ENCODE data around the gene GMPS. TPM values are rescaled to one million over a fixed set of nuclear protein-coding genes. Genes with fewer than 3 reads are reported as not detected.
"Not testable (repeated sequence)": the region's sequence is repeated elsewhere in the genome, so short reads cannot be mapped to it uniquely, and the experiment has no call there.

GMPS gene
- 68.8 TPM for polyA plus RNA-seq (2013)

DNA sequence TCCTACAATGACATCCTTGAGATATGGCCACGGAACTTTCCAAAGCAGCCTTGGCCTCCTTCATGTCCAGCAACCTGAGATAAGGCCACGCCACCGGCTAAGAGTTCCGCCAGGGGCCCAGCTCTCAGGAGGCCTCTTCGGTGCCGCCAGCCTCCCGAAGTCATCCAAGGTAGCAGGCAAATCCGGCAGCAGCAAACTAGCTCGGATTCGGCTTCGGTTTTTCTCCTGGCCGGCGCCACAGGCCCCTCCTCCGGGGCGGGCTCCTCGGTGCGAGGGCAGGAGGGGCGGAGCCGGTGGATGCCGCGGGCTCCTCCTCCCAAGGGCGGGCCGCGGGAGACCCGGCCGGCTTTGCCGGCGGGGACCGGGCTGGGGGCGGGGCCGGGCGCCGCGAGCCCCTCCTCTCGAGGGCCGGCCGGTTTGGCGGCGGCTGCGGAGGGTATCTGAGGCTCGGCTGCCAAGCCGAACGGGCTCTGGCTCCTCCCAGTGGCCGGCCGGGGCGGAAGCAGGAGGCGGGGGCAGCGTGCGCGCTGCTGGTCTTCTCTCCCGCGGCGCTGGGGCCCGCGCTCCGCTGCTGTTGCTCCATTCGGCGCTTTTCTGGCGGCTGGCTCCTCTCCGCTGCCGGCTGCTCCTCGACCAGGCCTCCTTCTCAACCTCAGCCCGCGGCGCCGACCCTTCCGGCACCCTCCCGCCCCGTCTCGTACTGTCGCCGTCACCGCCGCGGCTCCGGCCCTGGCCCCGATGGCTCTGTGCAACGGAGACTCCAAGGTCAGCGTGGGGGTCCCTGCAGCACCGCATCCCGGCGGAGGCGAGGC lies at the start of gene GMPS:
Gene GMPS (plus strand): TSS at position 518 of the 812 bp plus-strand sequence. CDS start 221 bp downstream, at position 739.
- POLR2A ChIA-PET, result interaction anchor here (0.6 to 1.3 kb wide), 4 partner anchors 16 to 116 kb away, joined by 3 to 4 read pairs (median 3); partner anchors contain the start of genes C3orf33 and SLC33A1
- CTCF ChIA-PET, result interaction anchor here (0.9 to 1.7 kb wide), 8 partner anchors 9 to 160 kb away, joined by 3 to 8 read pairs (median 4); partner anchors contain the start of gene SLC33A1
- Histone ChIP-seq H3K27me3 (replicated peaks in 2 of 5; ENCODE audit: control insufficient read depth in 4 of 5, insufficient read depth in 5 of 5, low read length in 4 of 5) (no peaks in the 10 kb centered on the region), H3K36me3 (ENCODE audit: control insufficient read depth in 4 of 4, insufficient read depth in 4 of 4, low read length in 3 of 4) (no peaks in the 10 kb centered on the region), H3K27ac (ENCODE audit: insufficient read depth in 1 of 2, low read depth in 1 of 2, low read length in 2 of 2, poor library complexity in 1 of 2, severe bottlenecking in 2 of 2) (peak within 1 kb of the TSS; percentile 66 to 87), H3K4me3 (ENCODE audit: control insufficient read depth in 1 of 7, extremely low read depth in 1 of 7, insufficient read depth in 4 of 7, low read depth in 2 of 7, low read length in 6 of 7) (peak within 1 kb of the TSS; percentile 69 to 96 (median 92)), H3K4me1 (ENCODE audit: control extremely low read depth in 1 of 4, control insufficient read depth in 4 of 4, insufficient read depth in 4 of 4, low read length in 3 of 4) (peaks cover 5 to 23% (median 13%) of the 10 kb centered on the region in 4 experiments), H3K9me3 (ENCODE audit: control extremely low read depth in 1 of 5, control insufficient read depth in 4 of 5, insufficient read depth in 2 of 5, low read depth in 1 of 5, low read length in 4 of 5) (no peaks in the 10 kb centered on the region)
- WGBS (ENCODE audit: insufficient coverage), result under 1% methylated on average over 67 of the region's 83 CpGs
- peak; percentile 92 to 96 (median 96) for DNase-seq

DNA sequence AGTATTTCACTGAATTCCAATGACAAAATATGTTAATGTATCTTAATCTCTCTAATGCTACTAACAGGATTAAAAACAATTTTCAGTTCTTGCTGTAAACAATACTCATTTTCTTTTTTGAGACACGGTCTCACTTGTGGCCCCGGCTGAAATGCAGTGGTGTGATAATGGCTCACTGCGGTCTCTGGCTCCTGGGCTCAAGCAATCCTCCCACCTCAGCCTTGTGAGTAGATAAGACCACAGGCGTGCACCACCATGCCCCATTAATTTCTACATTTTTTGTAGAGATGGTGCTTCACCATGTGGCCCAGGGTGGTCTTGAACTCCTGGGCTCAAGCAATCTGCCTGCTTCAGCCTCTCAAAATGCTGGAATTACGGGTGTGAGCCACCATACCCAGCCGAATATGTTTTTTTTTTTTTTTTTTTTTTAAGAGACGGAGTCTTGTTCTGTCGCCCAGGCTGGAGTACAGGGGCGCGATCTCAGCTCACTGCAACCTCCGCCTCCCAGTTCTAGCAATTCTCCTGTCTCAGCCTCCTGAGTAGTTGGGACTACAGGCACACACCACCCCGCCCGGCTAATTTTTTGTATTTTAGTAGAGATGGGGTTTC lies 41.9 kb upstream of the GMPS start:
- H3K4me1 ChIP-seq (ENCODE audit: control extremely low read depth in 1 of 4, control insufficient read depth in 4 of 4, insufficient read depth in 4 of 4, low read length in 3 of 4); H3K9me3 ChIP-seq (ENCODE audit: control extremely low read depth in 1 of 5, control insufficient read depth in 4 of 5, insufficient read depth in 2 of 5, low read depth in 1 of 5, low read length in 4 of 5); H3K27me3 ChIP-seq (replicated peaks in 2 of 5; ENCODE audit: control insufficient read depth in 4 of 5, insufficient read depth in 5 of 5, low read length in 4 of 5); H3K27ac ChIP-seq (ENCODE audit: insufficient read depth in 1 of 2, low read depth in 1 of 2, low read length in 2 of 2, poor library complexity in 1 of 2, severe bottlenecking in 2 of 2); DNase-seq; CTCF ChIA-PET; H3K4me3 ChIP-seq (ENCODE audit: control insufficient read depth in 1 of 7, extremely low read depth in 1 of 7, insufficient read depth in 4 of 7, low read depth in 2 of 7, low read length in 6 of 7): not testable (repeated sequence)
- peaks cover 7 to 16% (median 13%) of the 10 kb centered on the region in 4 experiments for H3K36me3 ChIP-seq (ENCODE audit: control insufficient read depth in 4 of 4, insufficient read depth in 4 of 4, low read length in 3 of 4)
- WGBS (ENCODE audit: insufficient coverage), result 100% methylated on average over 7 of the region's 13 CpGs
- POLR2A ChIA-PET, result interaction anchor here (0.6 kb wide), 1 partner anchor 41 kb away, joined by 3 read pairs; no protein-coding TSS in a partner anchor

DNA sequence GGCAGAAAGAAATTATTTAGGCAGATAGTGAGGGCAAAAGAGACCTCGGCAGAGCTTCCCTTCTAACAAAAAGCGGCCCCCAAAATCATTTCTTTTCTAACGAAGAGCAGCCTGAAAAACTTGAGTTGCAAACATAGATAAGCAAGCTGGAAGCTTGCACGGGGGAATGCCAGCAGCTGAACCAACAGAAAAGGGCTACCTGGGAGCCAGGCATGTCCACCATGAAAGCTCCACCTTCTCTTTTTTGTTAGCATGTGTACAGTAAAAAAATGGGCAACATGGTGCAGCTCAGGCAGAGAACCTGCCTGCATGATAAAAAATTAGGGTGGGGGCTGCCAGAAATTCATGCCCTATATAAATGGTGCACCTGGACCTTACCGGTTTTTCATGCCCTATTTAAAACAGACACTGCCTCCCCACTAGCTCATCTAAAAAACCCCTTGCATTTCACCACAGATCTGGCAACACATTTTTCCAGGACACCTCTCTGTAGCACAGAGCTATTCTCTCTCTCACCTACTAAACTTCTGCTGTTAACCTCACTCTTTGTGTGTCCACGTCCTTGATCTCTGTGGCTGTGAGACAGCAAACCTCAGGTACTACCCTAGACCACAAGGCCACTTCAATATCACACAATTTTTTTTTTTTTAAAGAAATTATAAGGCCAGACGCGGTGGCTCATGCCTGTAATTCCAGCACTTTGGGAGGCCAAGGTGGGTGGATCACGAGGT lies 34.9 kb upstream of the GMPS start:
- ChIA-PET POLR2A (no interaction called here), CTCF (no interaction called here)
- Histone ChIP-seq H3K27ac (ENCODE audit: insufficient read depth in 1 of 2, low read depth in 1 of 2, low read length in 2 of 2, poor library complexity in 1 of 2, severe bottlenecking in 2 of 2) (no peak overlapping the region), H3K36me3 (ENCODE audit: control insufficient read depth in 4 of 4, insufficient read depth in 4 of 4, low read length in 3 of 4) (peaks cover 2 to 15% (median 8%) of the 10 kb centered on the region in 4 experiments), H3K9me3 (ENCODE audit: control extremely low read depth in 1 of 5, control insufficient read depth in 4 of 5, insufficient read depth in 2 of 5, low read depth in 1 of 5, low read length in 4 of 5) (peaks cover 0 to 2% (median 0%) of the 10 kb centered on the region in 5 experiments), H3K4me3 (ENCODE audit: control insufficient read depth in 1 of 7, extremely low read depth in 1 of 7, insufficient read depth in 4 of 7, low read depth in 2 of 7, low read length in 6 of 7) (no peak overlapping the region), H3K4me1 (ENCODE audit: control extremely low read depth in 1 of 4, control insufficient read depth in 4 of 4, insufficient read depth in 4 of 4, low read length in 3 of 4) (peaks cover 0 to 3% (median 0%) of the 10 kb centered on the region in 4 experiments), H3K27me3 (replicated peaks in 2 of 5; ENCODE audit: control insufficient read depth in 4 of 5, insufficient read depth in 5 of 5, low read length in 4 of 5) (no peaks in the 10 kb centered on the region)
- DNase-seq, result peak in 2 of 3 donors; percentile 20 to 44
- 98% methylated on average over 9 of the region's 9 CpGs for WGBS (ENCODE audit: insufficient coverage)

DNA sequence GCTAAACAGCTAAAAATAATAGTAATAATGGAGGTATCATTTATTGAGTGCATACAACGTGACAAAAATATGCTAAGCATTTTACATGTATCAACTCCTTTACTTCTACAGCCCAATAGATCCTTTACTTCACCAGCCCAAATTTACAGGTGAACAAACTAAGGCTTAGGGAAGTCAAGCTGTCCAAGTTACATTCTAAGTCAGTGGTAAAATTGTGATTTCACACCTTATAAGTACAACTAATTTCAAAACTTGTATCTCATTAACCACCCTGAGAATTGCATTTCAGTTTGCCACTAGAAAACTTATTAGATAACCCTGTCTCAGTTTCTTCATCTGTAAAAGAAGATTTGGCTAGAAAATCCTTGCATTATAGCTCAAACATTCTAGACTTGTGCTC lies 26.9 kb upstream of the GMPS start:
- ChIA-PET CTCF (interaction anchor here (0.7 kb wide), 1 partner anchor 38 kb away, joined by 3 read pairs; the partner anchor contains the start of gene C3orf33), POLR2A (interaction anchor here (0.6 to 1.1 kb wide), 2 partner anchors 10 to 19 kb away, joined by 3 to 7 read pairs; no protein-coding TSS in a partner anchor)
- H3K4me1 ChIP-seq (ENCODE audit: control extremely low read depth in 1 of 4, control insufficient read depth in 4 of 4, insufficient read depth in 4 of 4, low read length in 3 of 4), result no peaks in the 10 kb centered on the region
- H3K36me3 ChIP-seq (ENCODE audit: control insufficient read depth in 4 of 4, insufficient read depth in 4 of 4, low read length in 3 of 4), result peaks cover 0 to 6% (median 3%) of the 10 kb centered on the region in 4 experiments
- H3K27ac ChIP-seq (ENCODE audit: insufficient read depth in 1 of 2, low read depth in 1 of 2, low read length in 2 of 2, poor library complexity in 1 of 2, severe bottlenecking in 2 of 2), result no peak overlapping the region
- H3K27me3 ChIP-seq (replicated peaks in 2 of 5; ENCODE audit: control insufficient read depth in 4 of 5, insufficient read depth in 5 of 5, low read length in 4 of 5), result no peaks in the 10 kb centered on the region
- no peak overlapping the region for H3K4me3 ChIP-seq (ENCODE audit: control insufficient read depth in 1 of 7, extremely low read depth in 1 of 7, insufficient read depth in 4 of 7, low read depth in 2 of 7, low read length in 6 of 7)
- H3K9me3 ChIP-seq (ENCODE audit: control extremely low read depth in 1 of 5, control insufficient read depth in 4 of 5, insufficient read depth in 2 of 5, low read depth in 1 of 5, low read length in 4 of 5), result no peaks in the 10 kb centered on the region
- WGBS (ENCODE audit: insufficient coverage), result no CpG with 5 or more reads among the region's 1 CpG
- no peak for DNase-seq

DNA sequence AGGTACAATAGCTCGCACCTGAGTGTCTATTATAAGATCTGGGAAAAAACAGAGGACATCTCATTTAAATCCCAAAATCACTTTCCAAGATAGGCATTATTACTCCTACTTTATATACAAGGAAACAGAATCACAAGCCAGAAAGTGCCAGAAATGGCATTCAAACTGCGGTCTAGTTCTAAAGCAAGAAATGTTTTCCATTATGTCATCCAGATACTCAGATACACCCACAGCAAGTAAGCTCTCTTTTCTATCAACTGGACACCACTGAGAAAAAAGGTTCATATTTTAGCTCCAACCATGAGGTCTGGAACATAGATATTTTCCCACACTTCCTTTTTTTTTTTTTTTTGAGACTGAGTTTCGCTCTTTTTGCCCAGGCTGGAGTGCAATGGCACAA lies 24.3 kb upstream of the GMPS start:
- Histone ChIP-seq H3K27ac (ENCODE audit: insufficient read depth in 1 of 2, low read depth in 1 of 2, low read length in 2 of 2, poor library complexity in 1 of 2, severe bottlenecking in 2 of 2) (no peak overlapping the region), H3K9me3 (ENCODE audit: control extremely low read depth in 1 of 5, control insufficient read depth in 4 of 5, insufficient read depth in 2 of 5, low read depth in 1 of 5, low read length in 4 of 5) (no peaks in the 10 kb centered on the region), H3K27me3 (replicated peaks in 2 of 5; ENCODE audit: control insufficient read depth in 4 of 5, insufficient read depth in 5 of 5, low read length in 4 of 5) (no peaks in the 10 kb centered on the region), H3K4me3 (ENCODE audit: control insufficient read depth in 1 of 7, extremely low read depth in 1 of 7, insufficient read depth in 4 of 7, low read depth in 2 of 7, low read length in 6 of 7) (no peak overlapping the region), H3K4me1 (ENCODE audit: control extremely low read depth in 1 of 4, control insufficient read depth in 4 of 4, insufficient read depth in 4 of 4, low read length in 3 of 4) (peaks cover 0 to 5% (median 0%) of the 10 kb centered on the region in 4 experiments), H3K36me3 (ENCODE audit: control insufficient read depth in 4 of 4, insufficient read depth in 4 of 4, low read length in 3 of 4) (peaks cover 0 to 8% (median 3%) of the 10 kb centered on the region in 4 experiments)
- POLR2A ChIA-PET, result interaction anchor here (0.6 kb wide), 1 partner anchor 596 kb away, joined by 4 read pairs; no protein-coding TSS in a partner anchor
- 86% methylated on average over 1 of the region's 3 CpGs for WGBS (ENCODE audit: insufficient coverage)
- CTCF ChIA-PET, result no interaction called here
- DNase-seq, result no peak

DNA sequence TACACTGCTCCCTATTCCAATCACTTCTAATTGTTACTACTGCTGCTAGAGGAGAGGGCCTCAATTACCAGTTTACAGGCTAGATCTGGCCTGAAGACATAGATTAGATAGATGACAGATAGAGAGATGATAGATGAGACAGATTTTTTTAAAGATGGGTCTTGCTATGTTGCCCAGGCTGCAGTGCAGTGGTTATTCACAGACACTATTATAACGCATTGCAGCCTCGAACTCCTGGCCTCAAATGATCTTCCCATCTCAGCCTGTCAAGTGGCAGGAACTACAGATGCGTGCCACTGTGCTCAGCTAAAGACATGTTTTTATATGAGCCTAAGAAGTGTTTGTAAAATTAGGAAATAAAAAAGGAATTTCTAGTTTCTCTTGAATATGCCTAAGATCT lies 22.5 kb upstream of the GMPS start:
- WGBS (ENCODE audit: insufficient coverage), result 100% methylated on average over 1 of the region's 3 CpGs
- H3K27me3 ChIP-seq (replicated peaks in 2 of 5; ENCODE audit: control insufficient read depth in 4 of 5, insufficient read depth in 5 of 5, low read length in 4 of 5), result no peaks in the 10 kb centered on the region
- peaks cover 15 to 22% (median 16%) of the 10 kb centered on the region in 4 experiments for H3K4me1 ChIP-seq (ENCODE audit: control extremely low read depth in 1 of 4, control insufficient read depth in 4 of 4, insufficient read depth in 4 of 4, low read length in 3 of 4)
- no peaks in the 10 kb centered on the region for H3K9me3 ChIP-seq (ENCODE audit: control extremely low read depth in 1 of 5, control insufficient read depth in 4 of 5, insufficient read depth in 2 of 5, low read depth in 1 of 5, low read length in 4 of 5)
- no peak overlapping the region for H3K4me3 ChIP-seq (ENCODE audit: control insufficient read depth in 1 of 7, extremely low read depth in 1 of 7, insufficient read depth in 4 of 7, low read depth in 2 of 7, low read length in 6 of 7)
- H3K27ac ChIP-seq (ENCODE audit: insufficient read depth in 1 of 2, low read depth in 1 of 2, low read length in 2 of 2, poor library complexity in 1 of 2, severe bottlenecking in 2 of 2), result no peak overlapping the region
- DNase-seq, result no peak
- ChIA-PET CTCF (interaction anchor here (1.4 kb wide), 1 partner anchor 42 kb away, joined by 8 read pairs; the partner anchor contains the start of gene C3orf33), POLR2A (no interaction called here)
- H3K36me3 ChIP-seq (ENCODE audit: control insufficient read depth in 4 of 4, insufficient read depth in 4 of 4, low read length in 3 of 4), result peaks cover 0 to 8% (median 3%) of the 10 kb centered on the region in 4 experiments

All from common myeloid progenitor, CD34-positive (primary cell).